Breast epithelium (tissue), 4 donors: Measurements from ENCODE around the gene RPAP2. TPM values are rescaled to one million over a fixed set of nuclear protein-coding genes. Genes with fewer than 3 reads are reported as not detected.
"Not testable (repeated sequence)": the region's sequence is repeated elsewhere in the genome, so short reads cannot be mapped to it uniquely, and the experiment has no call there.

Experiments used
- DNase-seq, 2 donors: peaks; one replicate each; pipeline ENCODE4 v3.0.0-alpha.2; 2019; ENCODE audit warnings: low spot score in 2 of 2
- H3K27ac ChIP-seq, 2 donors: fragments of 200-600 bp; sonication (generic) in 1 of 2; one replicate each; pipeline ENCODE4 v1.5.1; 2016 to 2019; ENCODE audit warnings: mild to moderate bottlenecking in 1 of 2
- H3K27me3 ChIP-seq, 2 donors: fragments of 200-600 bp; sonication (generic) in 1 of 2; one replicate each; pipeline versions ENCODE4 v1.5.1 to v1.6.0; 2017 to 2019; ENCODE audit warnings: control low read depth in 1 of 2, mild to moderate bottlenecking in 1 of 2
- H3K36me3 ChIP-seq: fragments of 200-600 bp; one replicate; pipeline ENCODE4 v1.5.1; 2019
- H3K4me1 ChIP-seq, 2 donors: fragments of 200-600 bp; sonication (generic); one replicate each; pipeline ENCODE4 v1.5.1; 2016 to 2019; ENCODE audit warnings: control low read depth in 1 of 2
- H3K4me3 ChIP-seq, 3 donors: fragments of 200-600 bp; sonication (generic); 1 replicate in 2 of 3; 2 replicates in 1 of 3; pipeline ENCODE4 v1.5.1; 2016 to 2019; ENCODE audit warnings: mild to moderate bottlenecking in 3 of 3, moderate library complexity in 2 of 3
- H3K9me3 ChIP-seq, 2 donors: fragments of 200-600 bp; sonication (generic) in 1 of 2; one replicate each; pipeline ENCODE4 v1.5.1; 2016 to 2019; ENCODE audit warnings: control low read depth in 1 of 2
- POLR2A ChIP-seq: fragments of 450-650 bp; IDR thresholded peaks from one replicate; pipeline ENCODE4 v1.6.1; 2016; ENCODE audit warnings: antibody characterized with exemption, mild to moderate bottlenecking, moderate library complexity
- POLR2AphosphoS5 ChIP-seq, 3 donors: sonication (generic); formaldehyde crosslinking; IDR thresholded peaks; one replicate each; pipeline ENCODE4 v1.6.1; 2017; ENCODE audit warnings: antibody characterized with exemption in 3 of 3
- intact Hi-C: fragments of 100-400 bp; cut with DNase I; formaldehyde crosslinking; loops from one replicate; pipeline ENCODE4 v1.15.1; 2023; ENCODE audit warnings: low total_unique reads
- total RNA-seq, 3 donors: library from RNA; depleted of rRNA; stranded (reverse); fragments of >200 nt; gene quantifications; one replicate each; pipeline ENCODE4 v1.1.0, GENCODE V29; 2016
- TF ChIP-seq, protein P1 (sequence below), 3 donors: fragments of 450-650 bp; IDR thresholded peaks; one replicate each; pipeline ENCODE4 v1.5.1; 2016 to 2017; ENCODE audit warnings: antibody characterized with exemption in 3 of 3, mild to moderate bottlenecking in 3 of 3, moderate library complexity in 3 of 3

The RPAP2 gene
- total RNA-seq, 3 donors from 2014 or later, result 7.8 to 14.7 (median 12.3) TPM

DNA sequence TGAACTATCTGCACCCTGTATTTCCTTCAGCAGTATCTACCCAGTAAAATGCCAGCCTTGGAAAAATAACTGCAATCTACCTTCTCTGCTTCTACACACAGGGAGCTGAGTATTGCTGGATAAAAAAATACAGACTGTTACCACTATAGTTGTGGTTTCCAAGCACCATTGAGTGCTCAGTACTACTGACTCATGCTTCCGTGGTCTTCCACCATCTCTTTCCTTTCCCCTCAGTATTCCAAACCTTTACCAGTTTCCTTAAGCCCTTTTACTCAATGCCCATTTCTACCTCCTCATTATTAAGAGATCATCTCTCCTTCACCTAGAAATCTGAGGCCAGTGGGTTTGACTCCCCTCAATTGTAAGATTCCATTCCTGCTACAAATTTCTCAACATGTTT lies 23.9 kb upstream of the RPAP2 start:
- Histone ChIP-seq H3K9me3 (no peaks in the 10 kb centered on the region), H3K4me3 (no peak overlapping the region), H3K36me3 (no peaks in the 10 kb centered on the region), H3K27me3 (no peaks in the 10 kb centered on the region), H3K27ac (no peak overlapping the region), H3K4me1 (no peaks in the 10 kb centered on the region)
- no peak for DNase-seq
- TF ChIP-seq, protein P1, sequence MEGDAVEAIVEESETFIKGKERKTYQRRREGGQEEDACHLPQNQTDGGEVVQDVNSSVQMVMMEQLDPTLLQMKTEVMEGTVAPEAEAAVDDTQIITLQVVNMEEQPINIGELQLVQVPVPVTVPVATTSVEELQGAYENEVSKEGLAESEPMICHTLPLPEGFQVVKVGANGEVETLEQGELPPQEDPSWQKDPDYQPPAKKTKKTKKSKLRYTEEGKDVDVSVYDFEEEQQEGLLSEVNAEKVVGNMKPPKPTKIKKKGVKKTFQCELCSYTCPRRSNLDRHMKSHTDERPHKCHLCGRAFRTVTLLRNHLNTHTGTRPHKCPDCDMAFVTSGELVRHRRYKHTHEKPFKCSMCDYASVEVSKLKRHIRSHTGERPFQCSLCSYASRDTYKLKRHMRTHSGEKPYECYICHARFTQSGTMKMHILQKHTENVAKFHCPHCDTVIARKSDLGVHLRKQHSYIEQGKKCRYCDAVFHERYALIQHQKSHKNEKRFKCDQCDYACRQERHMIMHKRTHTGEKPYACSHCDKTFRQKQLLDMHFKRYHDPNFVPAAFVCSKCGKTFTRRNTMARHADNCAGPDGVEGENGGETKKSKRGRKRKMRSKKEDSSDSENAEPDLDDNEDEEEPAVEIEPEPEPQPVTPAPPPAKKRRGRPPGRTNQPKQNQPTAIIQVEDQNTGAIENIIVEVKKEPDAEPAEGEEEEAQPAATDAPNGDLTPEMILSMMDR (IDR thresholded peaks at IDR 0.05), result no peak
- TF ChIP-seq POLR2A (no peak), POLR2AphosphoS5 (IDR thresholded peaks at IDR 0.05) (no peak)
- intact Hi-C loops, result no loop called here

DNA sequence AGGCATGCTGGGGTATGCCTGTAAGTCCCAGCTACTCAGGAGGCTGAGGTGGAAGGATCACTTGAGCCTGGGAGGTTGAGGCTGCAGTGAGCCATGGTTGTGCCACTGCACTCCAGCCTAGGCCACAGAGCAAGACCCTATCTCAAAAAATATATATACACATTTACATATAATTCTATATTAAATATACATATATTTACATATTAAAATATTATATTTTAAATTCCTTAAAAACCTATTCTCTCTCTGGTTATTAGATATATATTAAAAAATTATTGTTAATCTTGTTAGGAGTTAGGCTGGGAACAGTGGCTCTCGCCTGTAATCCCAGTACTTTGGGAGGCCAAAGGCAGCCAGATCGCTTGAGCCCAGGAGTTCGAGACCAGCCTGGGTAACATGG lies 22.8 kb upstream of the RPAP2 start:
- intact Hi-C loops, result no loop called here
- no peak for DNase-seq
- no peaks in the 10 kb centered on the region for H3K27me3 ChIP-seq
- no peak overlapping the region for H3K27ac ChIP-seq
- H3K4me1 ChIP-seq, result no peaks in the 10 kb centered on the region
- no peaks in the 10 kb centered on the region for H3K36me3 ChIP-seq
- no peak for TF ChIP-seq POLR2A
- TF ChIP-seq POLR2AphosphoS5 (IDR thresholded peaks at IDR 0.05), result no peak
- TF ChIP-seq, protein P1 (IDR thresholded peaks at IDR 0.05), result no peak
- H3K4me3 ChIP-seq, result no peak overlapping the region
- H3K9me3 ChIP-seq, result no peaks in the 10 kb centered on the region

DNA sequence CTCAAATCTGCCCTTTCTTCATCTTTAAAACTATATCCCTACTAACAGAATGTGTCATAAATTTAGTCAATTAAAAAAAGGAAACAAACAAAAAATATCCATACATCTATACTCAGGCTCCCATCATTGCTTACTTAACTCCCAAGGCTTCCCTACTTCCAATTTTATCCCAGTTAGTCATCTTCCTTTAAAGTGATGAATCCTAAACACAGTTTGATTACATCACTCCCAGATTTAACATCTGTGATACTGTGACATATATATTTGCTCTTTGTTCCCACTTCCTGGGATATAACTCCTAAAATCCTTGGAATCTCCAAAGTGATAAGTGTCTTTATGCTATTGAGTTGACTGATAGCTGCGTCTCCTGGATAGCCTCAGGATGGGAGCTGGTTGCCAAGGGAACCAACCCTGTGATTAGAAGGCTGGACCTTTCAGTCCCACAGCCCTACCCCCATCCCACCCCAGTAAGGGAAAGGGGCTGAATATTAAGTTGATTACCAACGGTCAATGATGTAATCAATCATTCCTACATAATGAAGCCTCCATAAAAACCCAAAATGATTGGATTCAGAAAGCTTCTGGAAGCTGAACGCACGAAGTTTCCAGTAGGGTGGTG lies 21.6 kb upstream of the RPAP2 start:
- TF ChIP-seq, protein P1 (IDR thresholded peaks at IDR 0.05), result no peak
- no peak for TF ChIP-seq POLR2AphosphoS5 (IDR thresholded peaks at IDR 0.05)
- TF ChIP-seq POLR2A, result no peak
- H3K4me3 ChIP-seq, result no peak overlapping the region
- H3K27me3 ChIP-seq, result no peaks in the 10 kb centered on the region
- no peaks in the 10 kb centered on the region for H3K36me3 ChIP-seq
- intact Hi-C loops, result no loop called here
- H3K9me3 ChIP-seq, result no peaks in the 10 kb centered on the region
- no peak for DNase-seq
- H3K4me1 ChIP-seq, result no peaks in the 10 kb centered on the region
- no peak overlapping the region for H3K27ac ChIP-seq

DNA sequence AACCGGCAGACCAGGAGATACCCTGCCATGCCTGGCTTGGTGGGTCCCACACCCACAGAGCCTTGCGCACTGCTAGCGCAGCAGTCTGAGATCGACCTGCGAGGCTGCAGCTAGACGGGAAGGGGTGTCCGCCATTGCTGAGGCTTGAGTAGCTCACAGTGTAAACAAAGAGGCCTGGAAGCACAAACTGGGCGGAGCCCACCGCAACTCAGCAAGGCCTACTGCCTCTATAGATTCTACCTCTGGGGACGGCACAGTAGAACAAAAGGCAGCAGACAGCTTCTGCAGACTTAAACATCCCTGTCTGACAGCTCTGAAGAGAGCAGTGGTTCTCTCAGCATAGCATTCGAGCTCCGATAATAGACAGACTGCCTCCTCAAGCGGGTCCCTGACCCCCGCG lies 19.1 kb upstream of the RPAP2 start:
- H3K9me3 ChIP-seq, intact Hi-C loops, DNase-seq, H3K27ac ChIP-seq, H3K27me3 ChIP-seq, H3K36me3 ChIP-seq, H3K4me3 ChIP-seq, H3K4me1 ChIP-seq: not testable (repeated sequence)

DNA sequence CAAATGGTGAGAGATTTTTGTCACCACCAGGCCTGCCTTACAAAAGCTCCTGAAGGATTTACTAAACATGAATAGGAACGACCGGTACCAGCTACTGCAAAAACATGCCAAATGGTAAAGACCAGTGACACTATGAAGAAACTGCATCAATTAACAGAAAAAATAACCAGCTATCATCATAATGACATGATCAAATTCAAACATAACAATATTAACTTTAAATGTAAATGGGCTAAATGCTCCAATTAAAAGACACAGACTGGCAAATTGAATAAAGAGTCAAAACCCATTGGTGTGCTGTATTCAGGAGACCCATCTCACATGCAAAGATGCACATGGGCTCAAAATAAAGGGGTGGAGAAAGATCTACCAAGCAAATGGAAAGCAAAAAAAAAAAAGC lies 17.4 kb upstream of the RPAP2 start:
- H3K4me1 ChIP-seq, intact Hi-C loops, DNase-seq, H3K36me3 ChIP-seq, H3K9me3 ChIP-seq, H3K4me3 ChIP-seq, H3K27me3 ChIP-seq, H3K27ac ChIP-seq: not testable (repeated sequence)

DNA sequence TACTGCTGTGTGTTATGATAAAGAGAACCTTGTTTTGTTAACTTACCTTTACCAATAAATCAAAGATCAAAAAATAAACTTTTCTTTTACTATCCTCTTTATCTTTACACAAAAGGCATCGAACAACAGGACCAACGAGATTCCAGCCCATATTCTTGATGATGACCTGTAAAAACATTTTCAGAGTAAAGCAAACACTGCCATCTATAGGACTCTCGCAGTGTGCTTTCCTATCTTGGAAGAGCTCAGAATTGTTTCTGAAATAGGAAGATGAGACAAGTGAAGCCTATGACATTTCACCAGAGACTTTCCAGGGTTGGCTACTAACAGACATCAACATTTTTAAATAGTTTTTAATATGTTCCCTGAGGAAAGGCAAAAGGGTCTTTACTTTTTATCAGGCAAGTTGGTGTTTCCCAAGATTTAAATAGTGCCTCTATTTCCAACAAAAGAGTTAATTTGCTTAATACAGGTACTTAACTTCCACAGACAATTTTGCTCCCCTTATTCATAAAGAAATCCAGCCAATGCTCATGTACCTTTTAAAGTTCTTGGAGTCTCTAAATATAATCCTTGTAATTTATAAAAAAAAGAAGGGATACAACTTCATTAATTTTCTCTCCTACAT lies 7.4 kb upstream of the RPAP2 start:
- intact Hi-C loops, result no loop called here
- Histone ChIP-seq H3K4me3 (no peak overlapping the region), H3K9me3 (no peaks in the 10 kb centered on the region), H3K36me3 (no peaks in the 10 kb centered on the region), H3K27me3 (no peaks in the 10 kb centered on the region), H3K27ac (no peak overlapping the region), H3K4me1 (no peaks in the 10 kb centered on the region)
- TF ChIP-seq, protein P1 (IDR thresholded peaks at IDR 0.05), result peak in 2 of 3 donors; percentile 42 to 51
- no peak for TF ChIP-seq POLR2A
- no peak for DNase-seq
